ENCODE measurements around the gene ADGB. TPM values are rescaled to one million over a fixed set of nuclear protein-coding genes. Genes with fewer than 3 reads are reported as not detected.

The ADGB gene
- total RNA-seq, 1 donor from 2014 or later: 0.31 TPM

DNA sequence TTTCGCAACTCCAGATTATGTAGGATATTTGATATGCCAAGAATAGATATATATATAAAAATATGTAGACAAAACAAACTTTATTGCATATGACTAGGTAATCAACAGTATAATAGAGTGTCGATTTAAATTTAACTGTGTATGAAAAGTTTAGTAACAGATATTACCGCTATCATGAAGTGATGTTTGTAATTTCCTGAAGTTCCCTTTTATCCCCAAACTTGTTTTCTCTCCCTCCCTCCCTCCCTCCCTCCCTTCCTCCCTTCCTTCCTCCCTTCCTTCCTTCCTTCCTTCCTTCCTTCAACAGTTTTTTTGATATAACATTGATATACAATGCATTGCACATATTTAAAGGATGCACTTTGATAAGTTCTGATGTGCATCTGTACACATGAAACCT, 15.2 kb downstream of the ADGB start:
- DNase-seq (ENCODE audit: low spot score): no peak
- intact Hi-C loops (cut with DNase I): no loop called here
- no peak for ATAC-seq

DNA sequence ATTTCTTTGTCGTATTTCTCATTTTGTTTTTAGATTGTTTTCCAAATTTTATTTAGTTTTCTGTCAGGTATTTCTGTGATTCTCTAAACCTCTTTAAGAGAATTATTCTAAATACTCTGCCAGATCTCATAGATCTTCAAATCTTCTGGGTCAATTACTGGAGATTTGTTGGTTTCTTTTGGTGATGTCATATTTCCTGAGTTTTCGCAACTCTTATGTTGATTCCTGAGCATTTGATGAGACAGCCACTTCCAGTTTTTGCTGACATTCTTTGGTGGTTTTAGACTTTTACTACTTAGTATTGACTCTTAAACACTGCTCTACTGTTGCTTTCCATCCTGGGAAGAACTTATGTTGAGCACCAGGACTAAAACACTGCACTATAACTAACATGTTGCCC, 21.9 kb downstream of the ADGB start:
- no peak for DNase-seq (ENCODE audit: low spot score)
- no peak for ATAC-seq
- intact Hi-C loops (cut with DNase I): no loop called here

DNA sequence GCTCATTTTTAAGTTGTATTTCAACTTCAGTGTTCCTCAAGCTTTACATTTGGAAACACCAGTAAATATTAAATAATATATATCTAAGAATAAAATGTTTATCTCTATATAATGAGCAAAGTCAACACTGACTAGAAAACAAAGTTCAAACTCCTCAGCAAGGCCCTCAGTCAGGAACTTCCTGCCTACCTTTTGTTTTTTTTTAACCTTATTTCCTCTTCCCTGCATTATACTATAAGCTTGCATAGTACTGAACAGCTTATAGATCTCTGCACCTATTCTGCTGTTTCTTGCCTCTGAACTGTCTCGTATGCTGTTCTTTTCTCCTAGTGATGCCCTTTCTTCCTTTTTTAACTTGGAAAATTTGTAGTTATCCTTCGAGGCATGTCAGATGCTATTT, 29.6 kb downstream of the ADGB start:
- ATAC-seq (no peak), DNase-seq (ENCODE audit: low spot score) (no peak)
- intact Hi-C loops (cut with DNase I): no loop called here

DNA sequence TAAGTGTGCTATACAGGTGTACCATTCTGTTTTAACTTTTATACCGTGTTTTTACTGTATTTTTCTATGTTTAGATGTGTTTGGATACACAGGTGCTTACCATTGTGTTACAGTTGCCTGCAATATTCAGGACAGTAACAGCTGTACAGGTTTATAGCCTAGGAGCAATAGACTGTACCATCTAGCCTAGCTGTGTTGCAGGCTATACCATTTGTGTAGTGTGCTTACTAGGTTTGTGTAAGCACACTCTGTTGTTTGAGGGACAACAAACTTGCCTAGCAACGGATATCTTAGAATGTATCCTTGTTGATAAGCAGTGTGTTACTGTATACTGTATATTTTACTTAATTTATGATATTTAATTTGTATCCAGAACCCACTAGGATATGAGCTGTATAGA, 35.2 kb downstream of the ADGB start:
- intact Hi-C loops (cut with DNase I): no loop called here
- no peak for ATAC-seq
- DNase-seq (ENCODE audit: low spot score): no peak

DNA sequence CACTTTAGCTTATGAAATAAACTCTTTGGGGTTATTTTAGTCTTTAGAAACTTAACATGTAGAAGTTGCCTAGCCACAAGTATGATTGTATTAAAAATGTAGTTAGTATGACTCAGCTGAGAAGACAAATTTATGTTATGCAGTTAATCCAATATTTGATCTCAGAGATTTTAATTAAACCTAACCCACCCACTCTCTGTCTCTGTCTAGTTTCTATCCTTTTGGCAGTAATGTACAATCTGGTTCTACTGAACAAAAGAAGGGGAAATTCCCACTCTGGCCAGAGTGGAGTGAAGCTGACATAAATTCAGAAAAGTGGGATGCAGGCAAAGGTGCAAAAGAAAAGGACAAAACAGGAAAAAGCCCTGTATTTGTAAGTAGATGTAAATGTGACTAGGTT, 36.4 kb downstream of the ADGB start:
- DNase-seq (ENCODE audit: low spot score): no peak
- ATAC-seq: no peak
- intact Hi-C loops (cut with DNase I): loop anchor here (5.0 kb wide), 1 partner anchor 37 kb away; no protein-coding TSS in a partner anchor

DNA sequence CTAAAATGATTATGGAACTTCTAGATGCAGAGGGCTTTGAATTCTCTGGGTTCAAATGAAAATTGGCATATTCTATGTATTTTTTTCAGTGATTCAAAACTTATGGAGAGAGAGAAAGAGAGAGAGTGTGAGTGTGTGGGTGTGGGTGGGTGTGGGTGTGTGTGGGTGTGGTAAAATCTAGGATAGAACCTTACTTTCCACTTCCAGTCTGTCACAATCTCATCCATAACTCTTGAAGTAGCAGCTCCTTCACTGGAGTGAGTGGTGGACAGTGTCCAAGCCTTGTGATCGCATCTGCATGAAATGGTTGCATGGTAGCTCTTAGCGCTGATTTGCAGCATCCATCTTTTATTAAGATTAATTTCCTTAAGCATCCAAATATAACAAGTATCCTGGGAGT, 37.7 kb downstream of the ADGB start:
- DNase-seq (ENCODE audit: low spot score): no peak
- ATAC-seq: no peak
- intact Hi-C loops (cut with DNase I): loop anchor here (5.0 kb wide), 1 partner anchor 36 kb away; no protein-coding TSS in a partner anchor

DNA sequence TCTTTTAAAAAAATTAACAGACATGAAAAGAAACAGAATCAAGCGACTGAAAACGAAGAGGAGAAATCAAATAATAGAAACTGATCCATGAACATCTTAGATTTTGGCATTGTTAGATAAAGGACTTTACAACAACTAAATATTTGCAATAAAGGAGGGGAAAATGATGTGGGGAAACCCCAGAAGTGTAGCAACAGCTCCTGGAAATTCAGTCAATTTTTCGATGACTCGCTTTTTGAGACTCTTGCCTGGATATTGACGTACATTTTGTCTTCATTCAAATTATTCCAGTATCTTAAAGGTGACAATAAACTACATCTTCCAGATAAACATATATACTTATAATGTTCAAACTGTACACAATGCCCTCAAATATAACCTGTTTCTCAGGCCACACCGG, 44.1 kb downstream of the ADGB start:
- intact Hi-C loops (cut with DNase I): no loop called here
- ATAC-seq: no peak
- no peak for DNase-seq (ENCODE audit: low spot score)

DNA sequence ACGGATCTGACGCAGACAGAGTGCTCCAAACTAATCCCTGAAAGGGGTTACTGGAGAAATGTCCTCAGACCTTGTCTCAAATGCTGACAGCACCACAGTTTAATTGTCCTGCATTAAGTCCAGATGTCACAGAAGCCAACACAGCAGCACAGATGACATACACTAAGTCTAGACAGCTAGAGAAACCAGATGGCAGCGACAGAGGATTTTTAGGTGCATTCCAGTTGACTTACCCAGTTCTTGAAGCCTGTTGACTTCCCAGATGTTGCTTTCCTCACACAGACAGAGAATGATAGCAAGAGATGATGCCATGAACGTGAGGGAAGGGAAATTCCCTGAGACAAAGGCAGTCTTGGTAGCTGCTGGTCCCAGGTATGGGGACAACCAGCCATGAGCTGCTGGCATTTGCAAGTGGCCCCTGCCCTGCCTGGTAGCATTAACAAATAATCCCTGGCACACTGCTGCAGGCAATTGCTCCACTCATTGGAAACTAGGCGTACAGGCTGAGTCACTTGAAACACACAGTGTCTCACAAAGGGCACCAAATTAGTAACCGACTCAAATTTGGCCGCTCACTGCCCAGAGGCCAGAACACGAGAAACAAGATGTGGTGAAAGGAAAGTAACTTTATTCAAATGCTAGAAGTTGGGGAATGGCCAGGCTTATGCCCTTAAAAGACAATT, 52.2 kb downstream of the ADGB start:
- ATAC-seq: no peak
- no peak for DNase-seq (ENCODE audit: low spot score)
- intact Hi-C loops (cut with DNase I): no loop called here

DNA sequence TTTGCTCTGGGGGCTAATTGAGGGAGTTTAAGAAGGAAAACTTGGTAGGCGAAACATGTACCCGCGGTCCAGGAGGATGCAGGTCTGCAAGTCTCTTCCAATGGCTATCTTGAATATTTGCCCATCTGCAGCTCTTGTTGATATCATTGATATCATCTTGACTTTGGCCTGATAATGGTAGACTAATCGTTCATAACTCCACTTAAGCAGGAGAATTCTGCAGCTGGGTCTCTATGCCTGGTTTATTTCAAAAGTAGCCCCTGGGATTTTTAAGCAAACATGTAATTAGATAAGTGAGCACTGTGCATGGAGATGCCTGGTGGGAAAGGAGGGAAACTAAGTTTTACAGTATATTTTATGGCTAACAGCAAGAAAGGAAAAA, 52.7 kb downstream of the ADGB start:
- DNase-seq (ENCODE audit: low spot score): no peak
- no peak for ATAC-seq
- intact Hi-C loops (cut with DNase I): no loop called here

DNA sequence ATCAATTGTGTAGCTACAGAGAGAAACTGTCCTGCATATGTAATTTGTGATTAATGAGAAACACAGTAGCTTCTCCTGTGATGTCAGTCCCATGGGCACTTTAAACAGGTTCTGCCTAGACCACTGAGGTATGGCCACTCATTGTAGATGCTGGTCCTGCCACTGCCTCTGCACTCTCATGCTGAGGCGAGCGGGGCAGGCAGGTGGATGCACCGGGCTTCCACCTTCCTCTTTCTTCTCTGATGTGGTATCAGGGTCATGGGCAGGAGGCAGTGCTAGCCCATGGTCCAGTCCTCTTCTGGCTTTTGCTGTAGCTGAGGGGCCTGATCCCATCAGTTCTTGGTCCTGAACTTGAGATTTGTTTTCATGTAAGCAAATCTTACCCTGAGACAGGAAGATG, 58.7 kb downstream of the ADGB start:
- ATAC-seq: no peak
- intact Hi-C loops (cut with DNase I): no loop called here
- no peak for DNase-seq (ENCODE audit: low spot score)

DNA sequence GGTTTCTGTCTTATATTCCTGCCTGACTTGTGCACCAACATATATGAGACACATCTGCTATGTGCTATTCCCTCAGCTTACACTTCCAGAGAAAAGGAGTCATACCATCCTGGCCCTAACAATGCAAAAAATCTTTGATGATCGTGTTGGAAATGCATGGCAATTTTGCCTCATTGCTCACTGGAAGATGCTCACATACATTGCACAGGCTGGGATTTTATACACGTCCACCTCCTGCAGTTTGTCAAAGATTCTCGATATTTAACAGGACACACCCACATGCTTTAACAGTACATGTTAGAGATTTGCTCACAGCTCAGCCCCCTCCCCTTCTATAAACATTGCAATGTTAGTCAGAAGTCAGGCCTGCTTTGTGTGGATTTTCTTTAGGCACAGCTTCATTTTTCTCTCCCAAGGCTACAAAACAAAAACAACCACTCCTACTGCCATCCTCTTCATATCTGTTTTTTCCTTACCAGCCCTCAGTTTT, 66.1 kb downstream of the ADGB start:
- intact Hi-C loops (cut with DNase I): no loop called here

DNA sequence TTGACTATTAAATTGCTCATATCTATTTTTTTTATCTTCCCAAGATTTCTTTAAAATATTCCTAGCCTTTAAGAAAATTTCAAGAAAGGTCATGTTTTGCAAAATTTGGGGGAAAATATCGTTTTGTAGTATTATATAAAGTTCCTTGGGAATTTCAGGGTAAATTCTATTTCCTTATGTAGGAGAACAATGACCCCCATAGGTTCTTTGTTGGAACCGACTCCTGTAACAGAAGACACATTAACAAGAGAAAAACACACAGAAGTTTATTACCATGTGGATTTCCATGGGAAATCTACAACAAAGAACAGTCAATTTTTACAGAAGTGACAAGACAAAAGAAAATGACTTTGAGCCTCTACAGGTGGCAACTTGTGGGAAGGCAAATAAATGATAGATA, 68.1 kb downstream of the ADGB start:
- no peak for DNase-seq (ENCODE audit: low spot score)
- no peak for ATAC-seq
- intact Hi-C loops (cut with DNase I): no loop called here

More for the DNA sequence above, 66.1 kb downstream of the ADGB start:
- no peak for ATAC-seq
- no peak for DNase-seq (ENCODE audit: low spot score)

DNA sequence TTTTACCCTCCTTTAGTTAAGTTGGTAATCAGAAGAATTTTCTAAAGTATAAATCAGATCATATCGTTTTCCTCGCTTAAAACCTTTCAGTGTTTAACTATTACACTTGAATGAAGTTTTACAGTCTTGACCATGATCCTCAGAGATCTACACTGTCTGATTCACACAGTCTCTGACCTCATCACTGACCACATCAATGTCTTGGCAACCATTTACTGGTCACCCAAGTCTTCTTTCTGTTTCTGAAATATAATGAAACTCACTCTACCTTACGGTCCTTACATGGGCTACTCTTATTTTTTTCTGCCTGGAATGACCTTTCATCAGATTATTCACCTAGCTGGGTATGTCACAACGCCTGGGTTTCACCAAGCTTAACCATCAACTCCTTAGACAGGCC, 71.4 kb downstream of the ADGB start:
- no peak for ATAC-seq
- intact Hi-C loops (cut with DNase I): loop anchor here (5.0 kb wide), 1 partner anchor 33 kb away; no protein-coding TSS in a partner anchor
- DNase-seq (ENCODE audit: low spot score): no peak

DNA sequence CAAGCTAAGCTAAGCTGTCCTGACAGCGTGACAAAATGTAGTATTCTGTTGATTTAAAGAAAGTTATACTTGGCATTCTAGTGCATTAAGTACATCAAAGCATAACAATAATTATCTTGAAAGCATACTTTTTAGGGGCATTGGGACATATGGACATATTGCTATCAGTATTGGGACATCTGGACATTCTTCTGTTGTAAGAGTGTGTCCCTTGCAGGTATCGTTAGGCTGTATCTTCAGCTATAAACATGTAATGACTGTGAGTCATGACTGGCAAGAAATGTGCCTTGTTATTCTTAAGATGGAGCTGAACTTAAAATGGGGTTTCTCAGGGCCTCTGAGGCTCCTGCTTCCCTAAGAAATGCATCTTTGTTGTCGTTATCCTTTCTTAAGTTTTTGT, 74.3 kb downstream of the ADGB start:
- ATAC-seq: no peak
- no peak for DNase-seq (ENCODE audit: low spot score)
- intact Hi-C loops (cut with DNase I): loop anchor here (5.0 kb wide), 1 partner anchor 36 kb away; no protein-coding TSS in a partner anchor

DNA sequence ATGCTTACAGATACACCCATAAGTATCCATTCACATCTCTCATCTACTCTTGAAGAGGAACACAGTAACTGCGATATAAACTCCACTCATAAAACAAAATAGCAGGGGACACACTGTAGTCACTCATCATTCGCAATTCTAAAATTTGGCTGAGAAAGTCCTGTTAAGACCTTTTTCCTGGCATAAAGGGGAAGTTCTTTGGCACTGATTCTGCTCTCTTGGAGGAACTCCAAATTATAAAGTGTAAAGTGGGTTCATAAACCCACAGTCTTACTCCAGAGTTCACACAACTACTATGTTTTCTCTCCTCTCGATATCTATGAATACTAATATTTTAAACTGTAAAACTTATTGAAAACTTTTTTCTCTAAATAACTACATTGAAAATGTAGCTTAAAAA, 80.6 kb downstream of the ADGB start:
- intact Hi-C loops (cut with DNase I): no loop called here
- DNase-seq (ENCODE audit: low spot score) (no peak), ATAC-seq (no peak)

DNA sequence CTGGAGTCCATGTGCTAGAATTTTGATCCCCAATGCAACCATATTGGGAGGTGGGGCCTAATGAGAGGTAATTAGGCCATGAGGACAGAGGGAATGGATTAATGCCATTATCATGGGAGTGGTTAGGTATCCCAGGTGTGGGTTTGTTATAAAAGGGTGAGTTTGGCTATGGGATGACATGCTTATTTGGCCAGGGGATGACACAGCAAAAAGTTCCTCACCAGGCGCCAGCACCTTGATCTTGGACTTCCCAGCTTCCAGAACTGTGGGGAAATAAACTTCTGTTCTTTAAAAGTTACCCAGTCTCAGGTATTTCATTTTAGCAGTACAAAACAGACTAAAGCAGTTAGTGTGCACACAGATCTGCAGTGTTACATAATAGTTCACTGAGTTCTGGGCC, 84.1 kb downstream of the ADGB start:
- intact Hi-C loops (cut with DNase I): no loop called here
- ATAC-seq: no peak
- DNase-seq (ENCODE audit: low spot score): no peak

DNA sequence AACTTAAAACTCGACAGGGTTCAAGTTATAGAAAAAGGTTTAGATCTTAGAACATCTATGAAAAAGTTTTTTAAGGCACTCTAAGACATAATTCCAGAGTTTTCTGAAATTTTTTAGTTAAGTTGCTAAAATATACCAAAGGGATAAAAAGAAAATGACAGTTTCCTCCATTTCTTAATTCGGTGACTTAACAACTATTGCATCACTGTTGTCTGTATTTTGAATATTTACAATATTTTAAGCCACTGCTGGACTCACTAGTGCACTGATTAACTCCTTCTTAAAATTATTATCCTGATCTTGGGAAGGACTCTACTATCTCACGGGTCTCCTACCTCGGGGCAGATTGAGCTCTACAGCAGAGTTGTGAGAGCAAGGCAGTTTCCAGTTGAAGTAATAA, 91.0 kb downstream of the ADGB start:
- intact Hi-C loops (cut with DNase I): no loop called here
- no peak for ATAC-seq
- DNase-seq (ENCODE audit: low spot score): no peak

DNA sequence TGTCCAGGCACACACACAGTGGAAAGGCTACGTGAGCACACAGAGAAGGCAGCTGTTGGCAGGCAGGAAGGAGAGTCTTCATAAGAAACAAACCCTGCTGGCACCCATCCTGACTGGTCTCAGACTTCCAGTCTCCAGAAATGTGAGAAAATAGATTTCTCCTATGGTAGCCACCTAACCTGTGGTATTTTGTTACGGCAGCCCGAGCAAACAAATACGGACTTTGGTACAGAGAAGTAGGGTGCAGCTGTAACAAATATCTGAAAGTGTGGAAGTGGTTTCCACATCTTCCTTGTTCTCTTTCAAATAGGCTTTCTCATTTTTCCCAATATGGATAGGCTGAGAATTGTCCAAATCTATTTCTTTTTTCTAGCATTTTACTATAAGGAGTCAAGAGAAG, 94.6 kb downstream of the ADGB start:
- DNase-seq (ENCODE audit: low spot score): no peak
- intact Hi-C loops (cut with DNase I): no loop called here
- ATAC-seq: no peak

DNA sequence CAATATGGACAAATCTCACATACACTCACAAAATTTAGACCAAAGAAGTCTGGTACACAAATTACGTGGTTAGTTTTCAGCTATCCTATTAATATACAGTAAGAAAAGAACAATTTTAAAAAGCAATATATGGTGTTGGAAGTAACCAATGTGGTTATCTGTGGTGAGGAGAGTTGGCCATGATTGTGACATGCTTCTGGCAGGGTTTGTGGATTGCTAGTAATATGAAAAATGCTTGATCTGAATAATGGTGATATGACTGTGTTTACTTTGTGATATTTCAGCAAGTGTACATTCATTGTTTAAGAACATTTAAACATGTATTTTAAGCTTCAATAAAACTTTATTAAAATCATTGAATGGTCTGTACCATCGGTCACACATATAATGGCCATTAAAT, 99.1 kb downstream of the ADGB start:
- intact Hi-C loops (cut with DNase I): no loop called here
- ATAC-seq (no peak), DNase-seq (ENCODE audit: low spot score) (no peak)

DNA sequence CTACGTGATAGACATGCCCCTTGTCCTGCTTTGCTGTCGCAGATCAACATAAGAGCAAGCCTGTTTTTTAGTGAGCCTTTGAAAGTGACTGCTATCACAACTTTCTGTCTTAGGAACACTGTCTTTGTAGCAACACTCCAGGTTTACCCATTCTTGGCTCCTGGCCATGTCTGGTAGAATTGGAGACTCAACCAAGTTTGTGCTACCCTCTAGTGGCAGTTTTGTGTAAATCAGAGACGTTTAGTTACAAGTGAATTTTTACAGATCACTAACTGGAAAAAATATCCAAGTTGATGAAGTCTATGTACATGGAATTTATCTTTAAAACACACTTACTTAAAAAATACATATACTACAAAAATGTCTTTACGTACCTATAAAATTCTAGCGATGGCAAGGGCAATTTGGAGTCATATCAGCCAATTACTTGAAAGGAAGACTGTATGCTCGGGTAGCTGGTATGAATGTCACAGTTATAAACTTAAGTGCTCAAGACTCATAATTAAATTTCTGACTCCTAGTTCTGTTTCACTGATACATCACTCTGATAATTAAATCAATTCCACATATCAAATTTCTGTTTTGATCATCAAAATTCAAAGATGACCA, 101.4 kb downstream of the ADGB start:
- intact Hi-C loops (cut with DNase I): no loop called here
- peak; percentile 58 for ATAC-seq

DNA sequence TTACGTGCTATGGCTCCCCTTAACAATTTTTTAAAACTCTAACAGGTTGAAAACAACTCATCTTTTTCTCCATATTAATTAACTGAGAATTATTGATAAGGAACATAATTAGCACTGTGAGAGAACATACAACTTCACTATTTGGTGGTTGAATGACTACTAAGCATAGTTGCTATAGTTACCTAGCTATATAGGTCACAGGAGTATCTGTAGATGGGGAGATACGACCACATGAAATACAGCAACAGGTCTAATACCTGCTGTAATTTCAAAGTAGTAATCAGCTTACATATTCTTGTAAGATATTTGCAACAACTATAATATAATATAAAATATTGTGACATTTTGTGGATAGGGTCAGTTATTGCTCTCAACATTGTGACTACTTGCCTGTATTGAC, 102.9 kb downstream of the ADGB start:
- ATAC-seq (no peak), DNase-seq (ENCODE audit: low spot score) (no peak)
- intact Hi-C loops (cut with DNase I): no loop called here

More for the DNA sequence above, 101.4 kb downstream of the ADGB start:
- DNase-seq (ENCODE audit: low spot score): peak; percentile 80

Data from sciatic nerve (tissue), 2 donors.